Activated naive CD8-positive, alpha-beta T cell treated with anti-CD3 and anti-CD28 coated beads, Interleukin-2, amount 50 U/mL, for 24 hours (primary cell): ENCODE results near the gene LMBRD1.

Experiments
- ATAC-seq: fragments of 150-1000 bp; cut with Tn5 transposase; one replicate; pipeline ENCODE4 v1.10.0; 2021
- DNase-seq: peaks from one replicate; pipeline ENCODE4 v3.0.0; 2021
- H3K27ac Mint-ChIP-seq: one replicate; pipeline ENCODE4 v1.8.0; 2021; ENCODE audit warnings: mild to moderate bottlenecking, mixed read lengths
- H3K27me3 Mint-ChIP-seq: one replicate; pipeline ENCODE4 v1.8.0; 2021; ENCODE audit warnings: mixed read lengths
- H3K36me3 Mint-ChIP-seq: one replicate; pipeline ENCODE4 v1.8.0; 2021; ENCODE audit warnings: low read depth, mixed read lengths
- H3K4me1 Mint-ChIP-seq: one replicate; pipeline ENCODE4 v1.8.0; 2021; ENCODE audit warnings: mixed read lengths
- H3K4me3 Mint-ChIP-seq: one replicate; pipeline ENCODE4 v1.8.0; 2021; ENCODE audit warnings: mild to moderate bottlenecking, moderate library complexity, mixed read lengths
- H3K9me3 Mint-ChIP-seq: one replicate; pipeline ENCODE4 v1.8.0; 2021; ENCODE audit warnings: mixed read lengths

The LMBRD1 gene

DNA sequence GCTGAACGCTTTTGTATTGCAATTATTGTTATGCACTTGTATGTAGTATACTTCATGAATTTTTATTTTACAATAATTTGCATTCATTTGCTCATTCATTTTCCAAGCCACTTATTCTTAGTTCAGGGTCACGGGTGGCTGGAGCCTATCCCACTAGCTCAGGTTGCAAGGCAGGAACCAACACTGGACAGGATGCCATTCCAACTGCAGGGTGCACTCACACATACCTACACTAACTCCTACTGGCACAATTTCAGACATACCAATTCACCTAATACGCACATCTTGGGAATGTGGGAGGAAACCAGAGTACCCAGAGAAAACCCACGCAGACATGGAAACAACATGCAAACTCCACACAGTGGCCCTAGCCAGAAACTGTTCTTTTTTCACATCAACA, 61.8 kb downstream of the LMBRD1 start:
- Mint-ChIP-seq H3K27ac (no peak overlapping the region), H3K36me3 (peaks cover 1% of the 10 kb centered on the region), H3K4me1 (no peaks in the 10 kb centered on the region), H3K27me3 (no peaks in the 10 kb centered on the region), H3K4me3 (no peak overlapping the region), H3K9me3 (no peaks in the 10 kb centered on the region)
- DNase-seq (no peak), ATAC-seq (no peak)

DNA sequence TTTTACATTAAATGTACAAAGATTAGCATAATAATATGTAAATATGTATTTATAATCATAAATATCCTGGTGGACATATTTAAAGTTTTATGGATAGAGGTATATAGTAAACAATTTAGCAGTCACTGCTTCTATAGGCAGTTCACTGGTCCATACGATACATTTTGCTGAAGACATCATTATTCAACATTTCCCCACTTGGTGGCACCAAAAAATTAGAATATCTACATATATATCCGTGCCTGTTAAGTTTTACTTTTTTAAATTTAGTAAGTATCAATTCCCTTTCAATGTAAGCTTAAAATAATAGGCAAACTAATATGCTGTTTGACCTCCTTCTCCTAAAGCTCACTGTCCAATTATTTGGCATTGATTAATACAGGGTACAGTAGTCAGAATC, 64.2 kb downstream of the LMBRD1 start:
- Mint-ChIP-seq H3K27me3 (no peaks in the 10 kb centered on the region), H3K4me1 (no peaks in the 10 kb centered on the region), H3K27ac (no peak overlapping the region), H3K36me3 (peaks cover 1% of the 10 kb centered on the region), H3K4me3 (no peak overlapping the region), H3K9me3 (no peaks in the 10 kb centered on the region)
- no peak for DNase-seq
- no peak for ATAC-seq

DNA sequence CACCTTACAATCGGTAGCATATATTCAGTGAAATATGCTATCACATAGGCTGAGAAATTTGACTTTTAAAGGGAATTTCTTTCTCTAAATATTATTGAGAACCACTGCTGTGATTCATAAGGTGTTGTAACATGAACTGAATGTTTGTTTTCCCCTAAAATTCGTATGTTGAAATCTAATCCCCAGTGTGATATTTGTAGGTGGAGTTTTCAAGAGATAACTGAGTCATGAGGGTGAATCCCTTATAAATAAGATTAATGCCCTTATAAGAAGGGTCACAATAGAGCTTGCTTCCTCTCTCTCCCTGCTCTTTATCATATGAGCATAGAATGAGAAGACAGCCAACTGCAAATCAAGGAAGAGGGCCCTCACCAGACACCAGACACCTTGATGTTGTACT, 64.8 kb downstream of the LMBRD1 start:
- H3K9me3 Mint-ChIP-seq: no peaks in the 10 kb centered on the region
- H3K4me3 Mint-ChIP-seq: no peak overlapping the region
- no peak overlapping the region for H3K27ac Mint-ChIP-seq
- no peaks in the 10 kb centered on the region for H3K4me1 Mint-ChIP-seq
- DNase-seq: no peak
- H3K36me3 Mint-ChIP-seq: peaks cover 1% of the 10 kb centered on the region
- ATAC-seq: no peak
- H3K27me3 Mint-ChIP-seq: no peaks in the 10 kb centered on the region

DNA sequence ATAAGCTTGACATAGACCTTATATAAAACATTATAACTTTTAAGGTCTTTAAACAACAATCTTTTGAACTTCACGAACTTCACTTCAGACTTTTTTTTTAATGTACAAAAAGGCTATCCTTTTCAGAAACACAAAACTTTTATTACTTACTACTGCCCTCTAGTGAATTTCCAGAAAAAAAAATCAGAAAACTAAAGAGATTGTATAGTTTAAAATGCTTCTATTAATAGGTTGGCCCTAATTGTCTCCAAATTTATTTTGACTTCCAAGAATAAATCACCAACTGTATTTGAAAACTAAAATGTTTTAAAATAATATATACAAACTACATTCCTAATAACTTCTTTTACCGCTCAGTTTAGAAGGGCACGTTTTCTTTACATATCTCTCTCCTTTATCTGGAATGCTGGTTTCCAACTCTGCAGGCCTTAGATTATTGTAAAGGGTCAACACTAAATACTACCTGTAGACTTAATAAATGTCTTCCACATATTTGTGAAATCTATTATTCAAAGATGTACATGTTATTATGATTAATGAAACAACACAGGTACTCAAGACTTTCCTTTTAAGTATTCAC, 66.8 kb downstream of the LMBRD1 start:
- no peak for DNase-seq
- Mint-ChIP-seq H3K27me3 (no peaks in the 10 kb centered on the region), H3K4me3 (no peak overlapping the region), H3K4me1 (no peaks in the 10 kb centered on the region), H3K27ac (no peak overlapping the region), H3K9me3 (peaks cover 8% of the 10 kb centered on the region), H3K36me3 (peaks cover 15% of the 10 kb centered on the region)
- ATAC-seq: no peak

DNA sequence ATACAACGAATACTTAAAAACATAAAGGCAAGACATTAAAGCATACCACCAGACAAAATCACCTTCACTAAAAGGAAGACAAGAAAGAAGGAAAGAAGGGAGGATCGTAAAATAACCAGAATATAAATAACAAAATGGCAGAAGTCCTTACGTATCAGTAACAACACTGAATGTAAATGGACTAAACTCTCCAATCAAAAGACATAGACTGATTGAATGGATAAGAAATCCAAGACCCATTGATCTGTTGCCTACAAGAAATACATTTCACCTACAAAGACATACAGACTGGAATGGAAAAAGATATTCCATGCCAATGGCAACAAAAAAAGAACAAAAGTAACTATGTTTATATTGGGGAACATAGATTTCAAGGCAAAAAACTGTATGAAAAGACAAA, 74.1 kb downstream of the LMBRD1 start:
- H3K36me3 Mint-ChIP-seq: peaks cover 48% of the 10 kb centered on the region
- ATAC-seq: no peak

DNA sequence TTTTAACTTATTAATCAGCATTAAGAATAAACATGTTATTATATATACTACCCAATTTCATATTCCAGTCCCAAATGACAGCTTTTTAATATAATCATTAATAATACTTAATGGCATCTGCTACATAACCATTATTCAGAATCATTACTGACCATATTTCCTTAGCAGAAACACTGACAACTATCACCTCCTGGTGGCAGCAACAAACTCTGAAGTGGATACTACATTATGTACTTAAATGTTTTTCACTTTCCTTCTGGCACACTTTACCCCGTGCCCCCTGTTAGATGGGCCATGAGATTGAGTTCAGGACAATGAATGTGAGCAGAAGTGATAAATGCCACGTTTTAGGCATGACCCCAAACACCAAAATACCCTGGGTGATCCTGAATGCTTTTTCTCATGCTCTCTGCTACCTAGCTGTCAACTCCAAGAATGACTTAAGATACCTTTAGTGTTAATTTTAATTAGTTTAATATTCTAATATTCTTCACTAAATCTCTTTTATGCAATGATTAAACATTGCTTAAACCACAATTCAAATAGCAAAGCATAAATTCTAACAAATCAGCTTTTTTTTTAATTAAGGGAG, 77.1 kb downstream of the LMBRD1 start:
- no peak overlapping the region for H3K27ac Mint-ChIP-seq
- no peak for DNase-seq
- H3K4me3 Mint-ChIP-seq: no peak overlapping the region

More for the DNA sequence above, 74.1 kb downstream of the LMBRD1 start:
- Mint-ChIP-seq H3K9me3 (peaks cover 14% of the 10 kb centered on the region), H3K4me3 (no peak overlapping the region), H3K4me1 (no peaks in the 10 kb centered on the region), H3K27me3 (no peaks in the 10 kb centered on the region), H3K27ac (no peak overlapping the region)
- no peak for DNase-seq

DNA sequence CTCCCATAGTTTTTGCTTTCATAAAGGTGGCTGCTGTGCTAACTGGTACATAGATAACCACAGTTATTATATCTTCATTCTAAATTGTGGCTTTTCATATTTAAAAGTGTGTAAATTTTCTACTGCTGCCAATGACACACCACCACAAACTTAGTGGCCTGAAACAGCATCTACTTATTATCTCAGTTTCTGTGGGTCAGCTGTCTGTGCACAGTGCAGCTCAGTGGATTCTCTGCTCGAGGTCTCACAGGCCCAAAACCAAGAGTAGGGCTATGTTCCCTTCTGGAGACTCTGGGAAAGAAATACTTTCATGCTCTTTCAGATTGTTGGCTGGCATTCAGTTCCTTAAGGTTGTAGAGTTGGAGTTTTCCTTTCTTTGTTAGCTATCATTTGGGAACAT, 90.1 kb downstream of the LMBRD1 start:
- Mint-ChIP-seq H3K4me1 (no peaks in the 10 kb centered on the region), H3K9me3 (no peaks in the 10 kb centered on the region), H3K36me3 (peaks cover 14% of the 10 kb centered on the region), H3K4me3 (no peak overlapping the region), H3K27me3 (no peaks in the 10 kb centered on the region), H3K27ac (no peak overlapping the region)
- no peak for ATAC-seq
- DNase-seq: no peak

More for the DNA sequence above, 77.1 kb downstream of the LMBRD1 start:
- H3K9me3 Mint-ChIP-seq: peaks cover 6% of the 10 kb centered on the region
- peaks cover 1% of the 10 kb centered on the region for H3K4me1 Mint-ChIP-seq
- peaks cover 42% of the 10 kb centered on the region for H3K36me3 Mint-ChIP-seq
- ATAC-seq: no peak
- no peaks in the 10 kb centered on the region for H3K27me3 Mint-ChIP-seq

DNA sequence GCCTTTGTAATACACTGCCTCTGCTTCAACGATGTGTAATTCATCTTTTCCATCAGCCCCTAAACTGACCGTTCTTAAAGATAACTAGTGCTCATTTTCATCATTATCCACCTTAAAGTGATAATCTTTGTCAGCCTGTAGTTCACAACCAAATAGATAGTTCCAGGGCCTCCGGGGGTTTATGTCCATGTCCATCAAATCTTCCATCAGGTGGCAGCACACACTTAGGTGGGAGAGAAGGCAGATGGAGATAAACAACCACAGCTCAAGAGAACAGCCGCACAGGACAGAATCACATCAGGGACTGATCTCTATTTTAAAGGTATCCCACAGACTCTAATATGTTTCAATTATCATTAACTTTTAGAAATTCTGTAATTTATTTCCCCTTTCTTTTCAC, 90.9 kb downstream of the LMBRD1 start:
- no peaks in the 10 kb centered on the region for H3K27me3 Mint-ChIP-seq
- H3K9me3 Mint-ChIP-seq: no peaks in the 10 kb centered on the region
- no peak overlapping the region for H3K4me3 Mint-ChIP-seq
- H3K27ac Mint-ChIP-seq: no peak overlapping the region
- no peak for ATAC-seq
- no peak for DNase-seq
- peaks cover 16% of the 10 kb centered on the region for H3K36me3 Mint-ChIP-seq
- no peaks in the 10 kb centered on the region for H3K4me1 Mint-ChIP-seq

DNA sequence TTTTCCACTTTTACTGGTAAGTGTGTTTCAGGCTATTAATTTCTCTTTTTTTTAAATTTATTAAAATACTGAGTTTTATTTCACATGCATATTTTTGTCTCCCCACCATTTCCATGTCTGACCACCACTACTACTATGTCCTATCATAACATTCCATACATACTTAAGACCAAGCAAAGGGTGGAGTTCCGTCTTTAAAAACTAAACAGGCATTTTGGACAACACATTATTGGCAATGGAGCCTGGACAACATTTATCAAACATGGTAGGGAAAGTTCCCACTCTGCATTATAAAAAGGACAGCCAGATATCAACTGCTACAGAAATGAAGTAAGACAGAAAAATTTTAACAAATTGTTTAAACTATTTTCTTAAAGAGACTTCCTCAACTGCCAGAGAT, 91.9 kb downstream of the LMBRD1 start:
- Mint-ChIP-seq H3K4me1 (no peaks in the 10 kb centered on the region), H3K36me3 (peaks cover 18% of the 10 kb centered on the region), H3K4me3 (no peak overlapping the region), H3K27ac (no peak overlapping the region), H3K27me3 (no peaks in the 10 kb centered on the region), H3K9me3 (no peaks in the 10 kb centered on the region)
- ATAC-seq (no peak), DNase-seq (no peak)

DNA sequence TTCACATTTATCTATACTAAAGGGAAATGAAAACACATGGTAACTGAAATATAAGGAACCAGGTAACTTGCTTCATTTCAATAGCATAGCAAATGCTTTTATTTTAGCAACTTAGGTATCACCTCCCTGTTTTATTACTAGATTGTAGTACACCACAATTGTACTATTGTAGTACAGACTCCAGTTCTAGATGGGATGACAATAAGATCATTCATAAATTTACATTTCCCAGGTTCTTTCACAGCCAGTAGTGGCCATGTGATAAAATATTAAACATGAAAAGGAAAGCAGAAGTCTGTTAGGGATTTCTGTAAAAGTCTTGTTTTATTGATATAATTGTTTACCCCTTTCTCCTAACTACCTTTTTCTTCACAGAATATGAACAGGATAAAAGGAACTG, 97.2 kb downstream of the LMBRD1 start:
- H3K36me3 Mint-ChIP-seq: peaks cover 30% of the 10 kb centered on the region
- H3K9me3 Mint-ChIP-seq: no peaks in the 10 kb centered on the region
- H3K27me3 Mint-ChIP-seq: no peaks in the 10 kb centered on the region
- DNase-seq (no peak), ATAC-seq (no peak)
- no peak overlapping the region for H3K27ac Mint-ChIP-seq
- H3K4me3 Mint-ChIP-seq: no peak overlapping the region
- H3K4me1 Mint-ChIP-seq: peaks cover 8% of the 10 kb centered on the region

DNA sequence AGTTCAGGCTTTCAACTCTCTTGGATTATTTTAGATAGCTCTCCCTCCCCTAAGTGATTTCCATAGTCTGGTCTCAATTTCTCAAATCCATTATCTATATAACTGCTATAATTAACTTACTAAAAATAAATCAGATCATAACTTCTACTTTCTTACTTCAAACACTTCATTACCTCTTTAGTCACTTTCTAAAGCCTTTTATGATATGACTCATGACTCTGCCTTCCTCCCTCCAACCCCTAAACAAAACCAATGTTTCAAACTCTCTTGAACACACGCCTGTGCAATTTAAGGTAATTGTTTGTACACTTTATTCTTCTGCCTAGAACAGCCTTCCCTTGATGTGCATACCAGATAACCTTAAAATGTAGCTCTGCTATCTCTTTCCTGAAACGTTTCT, 100.5 kb downstream of the LMBRD1 start:
- ATAC-seq (no peak), DNase-seq (no peak)
- Mint-ChIP-seq H3K9me3 (no peaks in the 10 kb centered on the region), H3K36me3 (peaks cover 32% of the 10 kb centered on the region), H3K4me1 (peaks cover 8% of the 10 kb centered on the region), H3K4me3 (no peak overlapping the region), H3K27me3 (no peaks in the 10 kb centered on the region), H3K27ac (no peak overlapping the region)

DNA sequence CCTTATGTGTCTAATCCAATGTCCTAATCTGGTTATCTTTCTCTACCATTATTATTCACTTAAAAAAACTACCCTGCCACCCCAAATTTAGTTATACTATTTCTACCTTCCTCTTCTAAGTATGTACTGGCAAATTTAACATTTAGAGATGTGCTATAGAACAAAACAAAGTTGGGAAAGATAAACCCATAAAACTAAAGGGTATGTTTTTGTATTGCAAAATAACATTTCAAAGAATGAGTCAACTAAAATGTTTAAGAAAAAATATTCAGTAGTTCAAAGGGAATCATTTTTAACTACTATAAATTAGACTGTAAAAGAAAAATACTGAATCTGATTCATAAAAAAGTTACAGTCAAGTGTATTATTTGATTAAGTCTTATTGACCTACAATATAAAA, 103.0 kb downstream of the LMBRD1 start:
- ATAC-seq (no peak), DNase-seq (no peak)
- no peaks in the 10 kb centered on the region for H3K9me3 Mint-ChIP-seq
- H3K27me3 Mint-ChIP-seq: no peaks in the 10 kb centered on the region
- no peak overlapping the region for H3K27ac Mint-ChIP-seq
- peaks cover 8% of the 10 kb centered on the region for H3K4me1 Mint-ChIP-seq
- peaks cover 33% of the 10 kb centered on the region for H3K36me3 Mint-ChIP-seq
- no peak overlapping the region for H3K4me3 Mint-ChIP-seq

DNA sequence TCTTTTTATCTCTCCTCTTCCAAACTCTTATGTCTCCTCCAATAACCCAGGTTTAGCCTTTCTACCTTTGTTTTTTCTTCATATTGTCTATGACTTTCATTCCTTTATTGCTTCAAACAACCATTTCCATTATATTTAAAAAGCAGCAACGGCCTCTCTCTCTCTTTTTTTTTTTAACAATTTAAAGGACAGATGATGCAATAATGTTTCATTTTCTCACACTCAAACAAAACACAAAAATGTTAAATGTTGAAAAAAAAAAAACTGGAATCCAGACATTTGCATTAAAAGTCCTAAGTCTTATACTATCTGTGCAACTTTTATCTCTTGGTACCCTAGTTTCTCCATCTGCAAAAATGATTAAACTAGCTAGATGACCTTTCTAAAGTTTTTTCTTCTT, 105.8 kb downstream of the LMBRD1 start:
- H3K4me3 Mint-ChIP-seq: no peak overlapping the region
- peaks cover 3% of the 10 kb centered on the region for H3K4me1 Mint-ChIP-seq
- peaks cover 19% of the 10 kb centered on the region for H3K36me3 Mint-ChIP-seq
- no peak for DNase-seq
- H3K27me3 Mint-ChIP-seq: no peaks in the 10 kb centered on the region
- no peak overlapping the region for H3K27ac Mint-ChIP-seq
- no peaks in the 10 kb centered on the region for H3K9me3 Mint-ChIP-seq
- no peak for ATAC-seq

DNA sequence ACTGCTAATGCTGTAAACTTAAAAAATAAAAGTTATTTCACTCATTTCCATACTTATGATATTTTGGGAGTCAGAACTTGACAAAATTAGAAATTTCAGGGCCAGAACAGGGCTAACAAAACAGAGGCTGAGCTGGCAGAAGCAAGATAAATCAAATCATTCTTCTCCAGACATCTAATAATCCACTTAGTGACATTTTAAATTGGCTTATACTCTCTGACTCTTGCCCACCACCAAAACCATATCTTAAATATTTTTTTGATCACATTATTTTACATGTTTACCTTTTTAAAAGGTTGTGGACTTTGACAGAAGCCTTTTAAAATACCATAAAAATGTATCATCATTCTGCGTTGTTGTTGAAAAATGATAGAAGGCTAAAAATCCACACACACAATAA, 116.5 kb downstream of the LMBRD1 start:
- no peak overlapping the region for H3K4me3 Mint-ChIP-seq
- H3K36me3 Mint-ChIP-seq: peaks cover 15% of the 10 kb centered on the region
- H3K9me3 Mint-ChIP-seq: no peaks in the 10 kb centered on the region
- no peak for DNase-seq
- H3K27ac Mint-ChIP-seq: no peak overlapping the region
- no peaks in the 10 kb centered on the region for H3K27me3 Mint-ChIP-seq
- no peak for ATAC-seq
- H3K4me1 Mint-ChIP-seq: peaks cover 3% of the 10 kb centered on the region

DNA sequence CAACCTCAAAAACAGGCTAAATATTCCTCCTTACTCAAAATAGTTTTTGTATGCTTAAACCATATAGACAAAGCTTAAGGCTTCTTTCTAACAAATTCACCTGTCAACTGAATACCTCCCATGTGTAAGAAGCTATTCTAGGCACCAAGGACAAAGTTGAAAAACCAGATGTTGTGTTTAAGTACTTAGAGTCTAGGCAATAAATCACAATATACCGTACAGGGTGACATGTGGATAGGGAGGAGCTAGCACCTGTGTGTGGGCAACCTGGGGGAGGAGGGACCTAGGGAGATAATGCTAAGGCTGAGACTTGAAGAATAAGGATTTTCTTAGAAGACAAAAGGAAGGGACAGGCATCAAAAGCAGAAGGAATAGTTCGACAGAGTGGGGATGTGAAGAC, 123.5 kb downstream of the LMBRD1 start:
- no peak overlapping the region for H3K27ac Mint-ChIP-seq

DNA sequence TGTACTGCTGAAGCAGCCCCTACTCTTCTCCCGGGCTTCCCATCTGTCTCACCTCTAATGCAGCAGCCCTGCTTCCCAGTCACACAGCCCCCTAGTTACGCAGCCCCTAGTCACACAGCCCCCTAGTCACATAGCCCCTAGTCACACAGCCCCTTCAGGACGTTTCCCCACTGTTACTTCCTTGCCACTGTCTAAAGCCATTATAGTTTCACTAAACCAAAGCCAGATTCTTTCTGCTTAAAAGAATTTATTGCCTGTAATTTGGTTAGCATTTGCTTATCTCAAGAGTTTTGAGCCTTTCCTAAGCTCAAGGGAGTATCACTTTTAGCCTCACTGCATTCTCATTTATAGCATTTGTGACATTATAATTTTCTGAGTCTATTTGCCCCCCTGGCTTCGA, 127.9 kb downstream of the LMBRD1 start:
- Mint-ChIP-seq H3K4me3 (no peak overlapping the region), H3K27ac (no peak overlapping the region), H3K36me3 (peaks cover 10% of the 10 kb centered on the region), H3K27me3 (peaks cover 2% of the 10 kb centered on the region), H3K4me1 (peaks cover 10% of the 10 kb centered on the region), H3K9me3 (no peaks in the 10 kb centered on the region)
- DNase-seq (no peak), ATAC-seq (no peak)

More for the DNA sequence above, 123.5 kb downstream of the LMBRD1 start:
- Mint-ChIP-seq H3K36me3 (peaks cover 27% of the 10 kb centered on the region), H3K27me3 (no peaks in the 10 kb centered on the region), H3K9me3 (no peaks in the 10 kb centered on the region), H3K4me1 (no peaks in the 10 kb centered on the region), H3K4me3 (no peak overlapping the region)
- ATAC-seq (no peak), DNase-seq (no peak)
